ENCODE data around the gene LPP.

GRCh38 chr3:188854772-188855149 is 700.8 kb downstream of the LPP start:
- no peak for TF ChIP-seq ZNF251 (CRISPR knock-in tag; IDR thresholded peaks at IDR 0.05)
- TF ChIP-seq ZNF484 (CRISPR knock-in tag; IDR thresholded peaks at IDR 0.05; ENCODE audit: borderline replicate concordance, low read depth) = no peak
- no peak for TF ChIP-seq GRHL1 (CRISPR knock-in tag; conservative IDR thresholded peaks at IDR 0.05)
- no peak for TF ChIP-seq ERF (CRISPR knock-in tag; IDR thresholded peaks at IDR 0.05)
- TF ChIP-seq ELF4 (CRISPR knock-in tag; IDR thresholded peaks at IDR 0.05; ENCODE audit: borderline replicate concordance) = no peak
- no peak for TF ChIP-seq HNRNPUL1 (IDR thresholded peaks at IDR 0.05; ENCODE audit: low read depth, low read length)
- TF ChIP-seq ZNF646 (CRISPR knock-in tag; IDR thresholded peaks at IDR 0.05) = no peak
- no peak for TF ChIP-seq CTCF (CRISPR knock-in tag; IDR thresholded peaks at IDR 0.05)
- TF ChIP-seq CBFB (CRISPR knock-in tag; IDR thresholded peaks at IDR 0.05) = no peak
- no peak for TF ChIP-seq EZH2 (conservative IDR thresholded peaks at IDR 0.05; ENCODE audit: low read depth, low read length)
- TF ChIP-seq POLR2AphosphoS5 (IDR thresholded peaks at IDR 0.05; ENCODE audit: low read depth, low read length) = no peak
- no peak for TF ChIP-seq PHB2 (IDR thresholded peaks at IDR 0.05; ENCODE audit: partially characterized antibody)
- no peak for TF ChIP-seq ZNF629 (CRISPR knock-in tag; conservative IDR thresholded peaks at IDR 0.05)
